Stimulated activated CD8-positive, alpha-beta memory T cell treated with anti-CD3 and anti-CD28 coated beads, Interleukin-2, amount 100 ng/mL, for 48 hours (primary cell): ENCODE measurements around the gene ACSS1.

ENCODE experiments used
- DNase-seq, 2 donors: peaks; one replicate each; pipeline ENCODE4 v3.0.0-alpha.2; 2020; ENCODE audit warnings: low read depth in 2 of 2

The ACSS1 gene

DNA sequence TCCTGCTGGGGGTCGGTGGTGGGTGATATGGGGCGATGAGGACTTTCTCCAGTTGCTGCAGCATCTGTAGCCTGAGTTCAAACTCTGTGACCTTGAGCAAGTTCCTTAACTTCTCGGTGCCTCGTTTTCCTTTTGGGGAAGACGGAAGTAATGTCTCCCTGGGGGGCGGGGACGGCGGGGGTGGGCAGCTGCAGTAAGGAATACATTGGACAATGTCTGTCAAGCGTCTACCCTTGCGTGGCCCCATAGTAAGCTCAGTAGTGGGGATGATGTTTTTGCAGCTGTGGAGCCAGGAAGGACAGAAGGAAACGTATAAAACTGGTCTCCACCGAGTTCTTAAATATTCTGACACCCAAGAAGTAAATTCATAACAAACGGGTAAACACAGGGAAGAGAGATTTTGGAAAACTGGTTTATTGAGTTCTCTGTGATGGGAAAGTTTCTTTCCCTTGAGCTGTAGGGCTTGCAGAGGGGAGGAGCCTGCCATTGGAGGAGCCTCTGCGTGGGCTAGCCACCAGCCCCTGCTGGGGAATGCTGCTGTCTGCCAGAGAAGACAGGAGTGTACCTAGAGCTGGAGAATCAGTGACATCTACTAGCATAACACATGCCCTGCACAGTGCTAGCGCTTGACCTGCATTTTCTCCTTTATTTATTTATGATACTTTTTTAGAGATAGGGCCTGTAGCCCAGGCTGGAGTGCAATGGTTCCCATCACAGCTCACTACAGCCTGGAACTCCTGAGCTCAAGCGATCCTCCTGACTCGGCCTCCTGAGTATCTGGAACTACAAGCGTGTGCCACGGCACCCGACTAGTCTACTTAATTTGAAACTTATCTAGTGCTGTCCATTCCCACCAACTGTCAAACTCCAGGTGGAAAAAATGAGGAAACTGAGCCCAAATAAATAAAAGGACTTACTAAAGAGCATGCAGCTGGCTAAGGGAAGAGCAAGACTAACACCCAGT lies 1.2 kb upstream of the ACSS1 start:
- no peak for DNase-seq

DNA sequence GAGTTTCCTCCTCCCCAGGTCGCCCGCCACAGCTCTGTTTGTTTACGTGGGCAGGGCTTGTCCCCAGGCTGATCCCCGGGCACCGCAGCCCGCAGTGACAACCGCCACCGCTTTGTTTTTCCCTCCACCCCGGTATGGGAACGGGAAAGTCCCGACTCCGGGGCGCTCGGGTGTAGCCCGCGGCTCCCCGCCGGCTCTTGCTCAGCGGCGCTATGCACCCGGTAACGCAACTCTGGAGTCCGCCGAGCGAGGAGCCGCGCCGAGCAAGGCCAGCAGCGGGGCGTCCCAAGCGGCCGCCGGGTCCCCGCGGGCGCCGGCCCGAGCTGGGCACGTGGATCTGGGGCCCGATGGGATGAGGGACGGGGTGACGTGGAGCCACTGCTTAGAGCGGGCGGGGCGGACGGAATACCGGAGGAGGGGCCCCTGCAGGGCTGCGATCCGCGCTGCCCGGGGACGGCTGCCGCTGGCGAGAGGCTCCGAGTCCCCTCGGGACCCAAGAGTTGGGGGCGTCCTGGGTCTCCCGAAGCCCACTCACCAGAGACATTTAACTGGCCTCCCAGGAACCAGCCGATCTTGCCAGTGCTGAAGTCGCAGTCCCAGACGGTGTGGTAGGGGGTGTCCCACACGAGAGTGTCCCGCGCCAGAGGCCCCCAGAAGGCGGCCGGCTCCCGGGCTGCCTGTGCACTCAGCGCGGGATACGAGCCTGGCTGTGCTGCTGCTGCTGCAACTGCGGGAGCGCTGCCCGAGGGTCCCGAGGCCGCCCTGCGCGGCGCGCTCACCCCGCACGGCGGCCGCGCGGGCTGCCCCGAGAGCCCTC lies 497 bp downstream of the ACSS1 start:
- DNase-seq: peak; percentile 54 to 66

DNA sequence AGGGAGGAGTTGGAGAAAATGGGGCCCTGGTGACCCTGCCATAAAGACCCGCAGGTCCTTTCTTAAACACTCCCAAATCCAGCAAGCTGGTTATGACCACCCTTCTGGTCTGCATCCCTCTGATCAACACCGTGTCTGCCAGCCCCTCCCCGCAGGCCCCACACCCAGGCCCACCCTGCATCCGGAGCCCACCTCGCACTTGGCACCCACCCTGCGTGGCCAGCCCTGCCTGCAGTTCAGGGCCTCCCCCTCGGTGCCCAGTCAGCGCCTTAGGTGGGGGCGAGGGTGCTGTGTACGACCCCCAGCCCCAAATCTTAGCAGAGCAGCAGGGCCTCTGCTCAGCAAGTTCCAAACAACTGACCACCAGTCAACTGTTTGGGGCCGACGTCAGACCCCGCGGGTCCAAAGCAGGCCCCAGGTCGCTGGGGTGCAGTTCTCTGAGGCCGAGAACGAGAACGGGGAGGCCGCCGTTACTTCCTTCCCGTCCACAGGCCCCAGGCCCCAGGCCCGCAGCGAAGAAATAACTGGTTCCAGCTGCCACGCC lies 1.2 kb downstream of the ACSS1 start:
- no peak for DNase-seq

DNA sequence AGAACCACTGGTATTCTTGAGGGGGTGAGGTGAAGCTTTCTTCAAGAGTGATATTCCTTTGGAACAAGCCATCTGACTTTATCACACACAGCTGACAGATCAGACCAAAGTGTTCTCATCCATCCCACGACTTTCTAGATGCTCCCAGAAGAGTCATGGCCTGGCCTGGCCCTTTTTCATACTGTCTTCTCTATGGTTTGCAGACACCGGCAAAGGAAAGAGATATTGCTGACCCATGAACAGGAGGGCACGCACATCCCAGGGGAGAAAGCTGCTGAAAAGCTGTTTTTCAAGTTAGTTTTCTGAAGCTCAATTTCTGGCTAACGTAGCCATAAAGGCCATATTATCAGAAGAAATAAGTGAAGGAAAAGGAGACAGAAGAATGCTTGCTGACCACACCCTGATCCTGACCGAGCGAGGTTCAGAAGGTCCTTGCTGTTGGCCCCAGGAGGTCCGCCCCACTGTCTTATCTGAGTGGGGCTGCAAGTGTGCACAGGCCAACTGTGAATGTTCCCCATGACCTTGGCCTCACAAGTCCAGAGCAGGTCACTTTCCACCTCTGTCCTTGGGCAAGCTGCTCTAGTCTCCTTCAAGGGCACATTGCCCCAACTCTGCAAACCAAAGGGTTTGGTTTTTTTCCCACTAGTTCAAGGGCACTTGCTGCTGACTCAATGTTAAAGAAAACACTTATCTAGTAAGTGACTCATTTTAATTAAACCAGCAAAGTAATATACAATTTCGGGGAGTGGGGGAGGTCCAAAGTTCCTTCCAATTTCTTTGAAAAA lies 2.0 kb downstream of the ACSS1 start:
- no peak for DNase-seq

DNA sequence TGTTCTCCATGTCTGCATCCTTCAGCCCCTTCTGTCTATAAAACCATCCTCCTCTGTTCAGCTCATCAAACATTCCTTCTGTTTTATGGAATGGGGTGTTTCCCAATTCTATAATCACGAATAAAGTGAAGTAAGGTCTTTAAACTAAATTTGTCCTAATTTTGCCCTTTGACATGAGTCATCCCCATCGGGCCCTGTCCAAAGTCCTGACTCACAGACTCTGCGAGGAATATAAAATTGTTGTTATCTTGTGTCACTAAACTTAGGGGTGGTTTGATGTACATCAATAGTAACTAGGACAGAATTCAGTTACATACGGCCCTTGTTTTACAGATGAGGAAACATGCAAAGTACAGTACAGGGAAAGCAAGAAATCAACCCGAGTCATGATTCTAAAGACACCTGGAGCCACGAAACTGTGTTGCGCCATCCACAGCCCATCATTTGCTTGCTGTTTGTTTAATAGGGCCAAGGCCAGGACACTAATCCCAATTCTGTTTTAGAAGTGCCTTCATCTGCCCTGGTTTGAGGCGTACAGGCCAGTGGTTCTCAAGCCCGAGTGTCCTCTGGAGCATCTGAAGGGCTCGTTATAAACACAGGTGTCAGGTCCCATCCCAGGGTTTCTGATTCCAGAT lies 2.8 kb downstream of the ACSS1 start:
- no peak for DNase-seq

DNA sequence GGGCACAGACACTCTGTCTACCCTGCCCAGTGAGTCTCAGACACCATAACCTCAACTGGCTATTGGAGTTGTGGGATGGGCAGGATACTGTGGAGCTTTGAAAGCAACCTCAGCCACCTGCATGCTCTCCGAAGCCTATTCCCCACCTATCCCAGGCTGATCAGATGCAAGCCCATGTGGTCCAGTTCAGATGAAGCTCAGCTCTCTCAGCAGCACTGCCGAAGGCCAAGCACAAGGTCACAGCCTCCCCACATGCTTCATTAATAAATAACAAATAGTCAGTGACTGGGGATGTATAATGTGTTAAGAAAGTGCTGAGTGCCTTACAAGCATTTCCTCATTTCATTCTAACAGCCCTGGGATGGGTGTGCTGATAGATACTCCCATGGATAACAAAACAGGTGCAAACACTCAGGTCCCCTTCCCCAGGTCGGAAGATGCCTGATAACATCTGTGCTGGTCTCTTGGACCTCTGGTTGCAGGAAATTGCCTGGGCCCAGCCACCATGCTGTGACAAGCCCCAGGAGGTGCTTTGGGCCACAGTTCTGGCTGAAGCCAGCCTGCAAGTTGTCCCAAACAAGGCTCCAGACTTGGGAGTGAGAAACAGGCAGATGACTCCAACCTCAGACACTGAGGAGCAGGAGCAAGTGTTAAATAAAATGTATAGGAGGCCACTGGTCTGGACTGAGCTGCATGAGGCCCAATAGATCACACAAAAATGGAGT lies 3.7 kb downstream of the ACSS1 start:
- no peak for DNase-seq

DNA sequence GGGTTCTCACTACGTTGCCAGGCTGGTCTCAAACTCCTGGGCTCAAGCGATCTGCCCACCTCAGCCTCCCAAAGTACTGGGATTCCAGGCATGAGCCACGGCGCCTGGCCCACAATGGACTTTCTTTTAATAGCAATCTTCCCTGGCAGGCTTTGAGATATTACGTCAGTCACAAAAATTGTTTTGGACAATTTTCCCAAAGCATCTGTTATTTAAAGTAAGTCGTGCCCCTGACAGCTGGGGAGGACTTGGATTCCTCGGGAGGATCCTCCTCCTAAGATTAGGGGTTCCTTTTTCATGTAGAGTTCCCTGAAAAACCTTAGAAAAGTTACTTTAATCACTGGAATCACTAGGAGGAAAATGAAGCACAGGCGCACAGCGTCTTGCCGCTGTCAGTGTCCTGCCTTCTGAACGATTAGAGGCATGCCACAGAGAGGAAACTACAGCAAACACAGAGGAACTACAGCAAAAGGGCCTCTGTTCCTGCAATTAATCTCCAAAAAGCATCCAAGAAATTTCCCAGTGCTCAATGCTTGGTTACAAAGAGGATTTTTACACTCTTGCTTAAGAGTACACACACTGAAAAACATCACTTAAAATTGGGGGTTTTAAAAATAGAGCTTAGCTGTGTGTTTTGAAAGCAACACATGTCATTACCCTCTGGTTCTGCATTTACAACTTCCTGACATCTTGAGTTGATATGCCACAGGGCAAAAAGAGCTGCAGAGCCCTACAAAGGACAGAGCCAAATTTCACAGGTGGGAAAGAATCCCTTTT lies 4.5 kb downstream of the ACSS1 start:
- DNase-seq: no peak

DNA sequence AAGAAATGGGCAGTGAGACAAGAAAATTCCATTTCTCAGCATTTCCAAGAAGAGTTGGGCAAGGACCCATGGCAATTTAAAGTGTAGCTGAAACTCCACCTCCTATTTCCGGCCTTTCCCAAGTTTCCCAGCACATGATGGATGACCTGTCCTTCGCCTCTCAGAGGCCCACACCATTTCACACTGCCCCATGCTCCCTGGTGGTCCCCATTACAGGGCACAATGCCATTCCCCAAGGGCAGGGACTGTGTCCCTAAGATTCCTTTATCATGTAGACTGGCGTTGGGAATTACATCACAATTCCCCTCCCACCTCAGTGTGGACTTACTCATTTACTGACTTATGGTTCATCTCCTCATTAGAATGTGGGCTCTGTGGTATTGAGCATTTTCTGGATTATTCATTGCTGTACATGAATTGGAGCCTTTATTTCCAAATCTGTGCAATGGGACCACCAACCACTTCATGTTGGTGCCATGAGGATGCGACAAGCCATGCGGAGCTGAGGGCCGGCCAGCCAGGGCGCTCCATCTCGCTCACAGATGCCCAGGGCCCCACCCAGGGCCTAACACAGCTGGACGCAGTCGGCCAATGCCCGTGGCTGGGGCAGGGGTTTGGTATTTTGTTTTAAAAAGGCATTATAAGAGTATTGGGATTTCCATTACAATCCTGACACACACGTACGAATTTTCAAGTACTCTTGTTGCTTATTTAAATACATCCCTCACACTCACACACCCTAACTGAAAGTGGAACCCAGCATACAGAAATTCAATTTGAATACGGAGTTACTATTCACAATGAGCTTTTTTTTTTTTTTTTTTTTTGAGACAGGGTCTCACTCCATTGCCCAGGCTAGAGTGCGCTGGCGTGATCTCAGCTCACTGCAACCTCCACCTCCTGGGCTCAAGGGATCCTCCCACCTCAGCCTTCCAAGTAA lies 5.4 kb downstream of the ACSS1 start:
- no peak for DNase-seq

DNA sequence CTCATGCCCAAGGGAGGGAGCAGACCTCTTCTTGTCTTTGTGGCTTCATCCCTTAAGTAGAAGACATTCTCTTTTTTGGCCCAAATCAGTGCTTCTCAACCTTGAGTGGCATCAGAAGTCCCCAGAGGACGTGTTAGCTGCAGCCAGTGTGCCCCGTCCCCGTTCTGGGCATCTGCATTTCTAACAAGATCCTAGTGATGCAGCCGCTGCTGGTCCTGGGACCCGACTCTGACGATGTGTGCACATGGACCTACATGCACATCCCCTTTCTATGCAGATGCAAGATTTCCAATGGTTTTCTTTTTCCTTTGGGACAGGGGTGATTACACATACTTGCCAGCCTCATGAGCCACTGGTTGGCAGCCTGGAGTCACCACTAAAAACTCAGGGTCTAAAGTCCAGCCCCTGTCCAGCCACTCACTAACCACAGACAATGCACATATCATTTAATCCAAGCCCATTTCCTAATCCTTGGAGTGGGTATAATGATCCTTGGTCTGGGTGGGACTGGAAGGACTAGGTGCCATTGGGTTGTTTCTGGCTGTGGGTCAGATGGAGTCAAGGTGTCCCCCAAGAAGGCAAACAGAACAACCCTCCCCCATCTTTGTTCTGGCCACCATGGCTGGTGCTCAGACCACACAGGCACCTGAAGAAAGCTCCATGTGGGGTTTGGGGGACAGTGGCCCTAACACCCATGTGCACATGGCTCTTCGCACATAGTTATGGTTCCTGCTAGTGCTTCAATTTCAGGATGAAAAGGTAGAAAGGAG lies 6.4 kb downstream of the ACSS1 start:
- DNase-seq: no peak

DNA sequence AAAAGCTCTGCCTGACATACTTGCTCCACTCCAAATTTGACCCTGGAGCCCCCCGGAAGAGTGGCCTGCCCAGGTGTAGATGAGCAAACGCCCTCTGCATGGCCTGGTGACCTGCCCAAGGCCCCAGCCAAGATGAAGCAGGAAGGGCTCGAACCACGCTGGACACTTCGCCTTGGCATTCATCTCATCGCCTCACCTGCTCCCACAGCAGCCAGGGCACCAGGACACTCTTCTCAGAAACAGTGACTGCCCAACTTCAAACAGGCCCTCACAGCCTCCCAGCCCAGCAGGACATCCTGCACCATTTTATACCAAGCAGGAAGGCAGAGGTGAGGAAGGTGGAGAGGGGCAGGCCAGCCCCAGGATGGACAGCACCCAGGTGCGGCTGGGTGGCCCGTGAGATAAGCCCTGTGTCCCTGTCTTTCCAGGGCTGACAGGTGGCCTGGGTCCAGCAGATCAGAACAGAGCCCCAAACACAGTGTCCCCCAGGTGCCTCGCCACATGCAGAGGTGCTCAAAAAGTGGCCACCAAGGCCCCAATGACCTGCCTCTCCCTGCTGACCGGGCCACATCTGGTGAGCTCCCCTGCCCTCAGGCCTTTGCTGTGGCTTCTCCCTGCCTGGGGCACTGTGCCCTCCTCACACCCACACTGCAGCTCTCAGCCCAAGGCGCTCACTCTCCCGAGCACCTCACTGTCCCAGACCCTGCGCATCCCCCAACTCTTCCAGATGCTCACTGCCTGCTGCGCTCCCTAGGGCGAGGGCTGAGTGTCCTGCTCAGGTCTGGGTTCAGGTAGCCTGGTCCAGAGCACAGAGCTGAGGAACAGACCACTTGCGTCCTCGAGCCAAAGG lies 7.2 kb downstream of the ACSS1 start:
- no peak for DNase-seq

DNA sequence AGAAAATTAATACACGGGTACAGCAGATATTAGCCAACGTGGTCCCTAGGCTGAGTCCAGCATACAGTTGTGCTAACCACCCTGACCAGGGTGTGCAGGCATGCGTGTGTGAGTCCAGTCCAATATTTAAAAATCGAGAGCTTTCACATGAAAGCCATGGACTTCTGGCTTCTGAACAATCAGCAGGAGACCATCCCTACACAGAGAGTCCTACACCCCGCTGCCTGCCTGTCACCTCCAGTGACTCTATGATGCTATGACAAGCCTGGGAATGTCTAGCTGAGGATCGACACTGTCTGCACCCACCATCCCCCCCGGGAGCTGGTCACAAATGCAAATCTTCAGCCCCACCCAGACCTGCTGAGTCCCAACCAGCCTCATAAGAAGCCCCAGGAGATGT lies 7.9 kb downstream of the ACSS1 start:
- DNase-seq: no peak

DNA sequence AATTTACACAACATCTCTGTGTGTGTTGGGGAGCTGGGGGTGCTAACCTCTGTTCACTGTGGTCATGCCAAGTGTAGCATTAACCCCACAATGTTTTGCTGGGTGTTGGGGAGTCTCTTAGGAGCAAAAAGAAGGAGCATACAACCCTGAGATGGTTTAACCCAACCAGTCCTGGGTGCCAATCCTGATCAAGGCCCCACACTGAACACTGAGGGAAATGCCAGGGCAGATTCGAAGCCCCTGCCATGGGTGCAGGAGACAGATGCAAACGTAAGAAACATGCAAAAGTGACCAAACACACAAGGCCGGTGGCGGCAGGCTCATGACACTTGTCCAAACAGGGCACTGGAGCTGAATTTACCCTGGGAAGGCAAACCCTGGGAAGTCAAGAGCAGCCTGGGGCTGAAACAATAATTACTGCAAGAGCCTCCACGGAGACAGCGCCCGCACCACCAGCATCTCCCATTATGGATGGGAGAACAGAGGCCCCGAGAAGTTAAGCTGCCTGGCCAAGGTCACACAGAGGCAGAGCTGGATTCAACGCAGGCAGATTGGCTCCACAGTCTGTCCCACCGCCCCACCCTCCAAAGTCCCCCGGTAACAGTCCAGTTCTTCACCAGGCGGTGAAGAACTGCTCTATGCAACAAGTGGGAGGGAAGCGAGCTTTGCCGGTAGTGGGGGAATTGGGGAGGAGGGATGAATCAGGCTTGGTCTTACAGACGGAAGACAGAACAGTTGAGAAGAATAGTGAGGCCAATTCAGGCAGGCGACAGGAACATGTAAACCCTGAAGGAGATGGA lies 8.5 kb downstream of the ACSS1 start:
- DNase-seq: no peak

DNA sequence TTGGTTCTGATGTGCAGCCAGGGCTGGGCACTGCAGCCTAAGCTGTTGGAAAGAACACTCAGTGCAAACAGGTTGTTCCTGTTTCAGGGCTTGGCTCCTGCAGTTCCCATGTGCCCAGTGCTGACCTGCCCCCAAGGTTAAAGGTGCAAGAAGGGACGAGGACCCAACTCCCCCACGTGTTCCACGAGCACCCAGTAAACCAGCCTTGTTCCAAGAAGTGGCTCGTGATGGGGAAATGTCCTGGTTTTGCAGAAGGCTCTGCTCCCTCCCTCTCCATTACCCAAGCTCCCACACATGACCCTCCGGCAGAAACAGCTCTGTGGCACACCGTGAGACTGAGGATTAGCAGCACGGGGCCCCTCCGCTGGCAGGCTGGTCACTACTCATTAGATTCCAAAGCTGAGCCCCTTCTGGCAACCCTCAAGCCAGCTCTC lies 9.4 kb downstream of the ACSS1 start:
- DNase-seq: no peak

DNA sequence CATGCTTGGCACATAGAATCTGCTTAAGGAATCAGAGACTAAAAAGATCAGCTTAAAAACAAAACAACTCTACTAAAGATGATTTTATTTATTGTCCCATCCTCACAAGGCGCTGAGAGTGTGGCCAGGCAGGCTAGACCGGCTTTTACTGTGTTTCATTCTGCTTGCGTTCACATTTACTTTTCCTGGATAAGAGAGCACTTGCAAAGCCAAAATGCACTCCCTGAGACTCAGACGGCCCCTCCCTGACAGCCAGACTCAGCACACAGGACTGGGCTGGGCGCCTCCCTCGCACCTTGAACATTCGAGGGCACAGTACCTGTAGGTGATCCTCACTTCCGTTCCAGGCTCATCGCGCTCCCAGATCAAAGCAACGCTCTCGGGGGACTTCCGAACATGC lies 10.2 kb downstream of the ACSS1 start:
- DNase-seq: no peak

DNA sequence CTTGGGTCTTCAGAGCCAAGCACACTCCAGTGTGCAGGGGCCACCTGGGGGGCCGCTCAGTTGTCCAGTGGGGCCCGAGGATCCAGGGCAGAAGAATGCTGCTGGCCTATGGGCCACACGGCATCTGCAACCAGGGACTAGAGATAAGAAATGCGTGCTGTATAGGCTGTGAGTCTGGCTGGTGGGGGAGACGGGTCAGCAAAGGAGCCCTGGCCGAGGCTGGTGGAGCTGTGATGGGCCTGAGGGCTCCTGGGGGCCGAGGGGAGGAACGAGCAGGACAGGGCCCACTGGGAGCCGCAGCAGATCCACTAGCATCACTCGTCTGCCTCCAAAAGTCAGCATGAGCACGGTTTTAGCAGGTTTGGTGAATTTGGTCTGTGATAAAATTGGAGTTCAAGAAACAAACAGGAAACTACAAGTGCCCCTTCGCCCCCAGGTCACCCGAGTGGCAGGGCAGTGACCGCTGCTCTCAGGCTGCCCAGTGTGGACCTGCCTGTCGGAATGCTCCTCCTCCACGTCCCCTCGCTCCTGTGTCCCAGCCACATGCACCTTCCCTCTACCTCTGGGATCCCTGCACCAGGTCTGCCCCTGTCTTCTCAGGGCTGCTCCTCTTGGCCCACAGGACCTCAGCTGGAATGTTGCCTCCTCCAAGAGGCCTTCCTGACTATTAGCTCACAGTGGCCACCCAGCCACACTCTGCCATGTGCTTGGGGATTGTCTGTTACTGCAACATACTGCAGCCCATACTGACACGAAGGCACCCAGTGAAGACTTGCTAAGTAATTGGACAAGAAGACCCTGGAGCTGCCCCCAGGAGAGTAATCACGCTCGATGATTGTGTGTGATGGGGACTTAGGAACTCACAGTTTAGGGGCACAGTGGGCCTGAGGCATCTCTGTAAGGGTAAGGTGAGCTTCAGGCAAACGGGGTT lies 10.9 kb downstream of the ACSS1 start:
- no peak for DNase-seq
